GM12878 (cell line): ENCODE results near the gene TOP3A. TPM values are rescaled to one million over a fixed set of nuclear protein-coding genes. Genes with fewer than 3 reads are reported as not detected.

Experiments used
- ATAC-seq: fragments of 200-7000 bp; cut with Tn5 transposase; 3 replicates; pipeline ENCODE4 v1.9.1; 2020; ENCODE audit warnings: mild to moderate bottlenecking, moderate library complexity
- BruUV-seq: library from RNA; stranded (reverse); fragments of 400-500 nt; replicated peaks from 2 replicates; lab custom pipeline; 2021; lab: Mats Ljungman, UMichigan
- CTCF ChIA-PET: fragments of 300-600 bp; sonication (Branson Sonifier 250); formaldehyde crosslinking; extraction: SDS; loops from one replicate; lab custom pipeline; 2021; ENCODE audit warnings: inconsistent platforms; lab: Yijun Ruan, JAX
- POLR2A ChIA-PET: fragments of 350-600 bp; formaldehyde crosslinking; extraction: SDS; loops from one replicate; lab custom pipeline; 2021; ENCODE audit warnings: inconsistent platforms; lab: Charles Lee
- RAD21 ChIA-PET: fragments of 300-600 bp; sonication (Branson Sonifier 250); formaldehyde crosslinking; loops from one replicate; lab custom pipeline; 2023; ENCODE audit warnings: antibody characterized with exemption; ENCODE audit not compliant: unreplicated experiment; lab: Charles Lee
- SMC1A ChIA-PET: fragments of 300-600 bp; sonication (Branson Sonifier 250); formaldehyde crosslinking; loops from one replicate; lab custom pipeline; 2023; ENCODE audit not compliant: unreplicated experiment, uncharacterized antibody; lab: Charles Lee
- DNase-seq: peaks from one replicate; pipeline ENCODE4 v3.0.0-alpha.2; 2011; ENCODE audit warnings: low read depth, low spot score
- FAIRE-seq: peaks from 3 replicates; lab custom pipeline; 2011; peaks lifted over from hg19 to GRCh38; lab: Jason Lieb, UNC
- H2AFZ ChIP-seq: 2 replicates; pipeline ENCODE4 v1.6.0; 2011; ENCODE audit warnings: low read depth, low read length, control low read depth; ENCODE audit not compliant: control insufficient read depth
- H3K27ac ChIP-seq: 2 replicates; pipeline ENCODE4 v1.5.1; 2011; ENCODE audit warnings: control low read depth; ENCODE audit not compliant: control insufficient read depth, insufficient read depth
- H3K27me3 ChIP-seq, 2 experiments: replicated peaks in 1 of 2; 2 replicates each; pipeline versions ENCODE4 v1.6.0 to v1.6.1; 2011; ENCODE audit warnings: low read length in 1 of 2; ENCODE audit not compliant: control insufficient read depth in 2 of 2, insufficient read depth in 2 of 2
- H3K36me3 ChIP-seq, 2 experiments: 2 replicates each; pipeline ENCODE4 v1.5.1; 2011; ENCODE audit warnings: low read length in 1 of 2; ENCODE audit not compliant: control insufficient read depth in 2 of 2, insufficient read depth in 2 of 2
- H3K4me1 ChIP-seq: 2 replicates; pipeline ENCODE4 v1.6.1; 2011; ENCODE audit warnings: mild to moderate bottlenecking, low read length, moderate library complexity, mixed read lengths; ENCODE audit not compliant: control insufficient read depth, insufficient read depth
- H3K4me2 ChIP-seq: 2 replicates; pipeline ENCODE4 v1.6.0; 2011; ENCODE audit warnings: control low read depth; ENCODE audit not compliant: control insufficient read depth, insufficient read depth
- H3K4me3 ChIP-seq: fragments of 200-600 bp; sonication (generic); 2 replicates; pipeline ENCODE4 v1.5.1; 2016
- H3K79me2 ChIP-seq: 2 replicates; pipeline ENCODE4 v1.6.0; 2011; ENCODE audit warnings: low read length; ENCODE audit not compliant: control insufficient read depth, insufficient read depth
- H3K9ac ChIP-seq: 2 replicates; pipeline ENCODE4 v1.8.0; 2011; ENCODE audit warnings: low read length, control low read depth, mixed read lengths; ENCODE audit not compliant: control insufficient read depth, insufficient read depth
- H3K9me3 ChIP-seq: replicated peaks from 3 replicates; pipeline ENCODE4 v1.5.1; 2011; ENCODE audit warnings: mild to moderate bottlenecking, low read length; ENCODE audit not compliant: control insufficient read depth, insufficient read depth
- H4K20me1 ChIP-seq: 2 replicates; pipeline ENCODE4 v1.6.0; 2011; ENCODE audit not compliant: control insufficient read depth, insufficient read depth
- BMI1 ChIP-seq: fragments of 450-650 bp; IDR thresholded peaks from 2 replicates; pipeline ENCODE4 v1.6.1; 2016; ENCODE audit warnings: mild to moderate bottlenecking, moderate library complexity, borderline replicate concordance
- EGR1 ChIP-seq, 2 experiments: IDR thresholded peaks; 1 replicate in 1 of 2; 2 replicates in 1 of 2; pipeline ENCODE4 v1.6.1; 2011 to 2012; ENCODE audit warnings: low read depth in 2 of 2, low read length in 2 of 2, borderline replicate concordance in 1 of 2, mild to moderate bottlenecking in 1 of 2, moderate library complexity in 1 of 2
- GABPA ChIP-seq: IDR thresholded peaks from 2 replicates; pipeline ENCODE4 v1.6.1; 2014; ENCODE audit warnings: antibody characterized with exemption, low read depth, mild to moderate bottlenecking, inconsistent platforms
- JUNB ChIP-seq: IDR thresholded peaks from 2 replicates; pipeline ENCODE4 v1.6.1; 2016; ENCODE audit warnings: antibody characterized with exemption, mild to moderate bottlenecking
- KDM1A ChIP-seq: fragments of 200-600 bp; sonication (generic); IDR thresholded peaks from 2 replicates; pipeline ENCODE4 v1.6.1; 2016; ENCODE audit warnings: borderline replicate concordance
- SIN3A ChIP-seq: IDR thresholded peaks from 2 replicates; pipeline ENCODE4 v1.6.1; 2012; ENCODE audit warnings: low read depth, low read length, improper control_type of control experiment
- SPI1 ChIP-seq: IDR thresholded peaks from 2 replicates; pipeline ENCODE4 v1.6.1; 2011; ENCODE audit warnings: low read depth, mild to moderate bottlenecking, low read length, moderate library complexity, borderline replicate concordance; ENCODE audit not compliant: insufficient read depth
- STAT3 ChIP-seq: IDR thresholded peaks from 2 replicates; pipeline ENCODE4 v1.6.1; 2011; ENCODE audit warnings: low read depth, low read length, improper control_type of control experiment
- SUZ12 ChIP-seq: fragments of 200-600 bp; sonication (generic); IDR thresholded peaks from one replicate; pipeline ENCODE4 v1.6.1; 2018; ENCODE audit warnings: antibody characterized with exemption, mild to moderate bottlenecking; ENCODE audit not compliant: unreplicated experiment
- TCF3 ChIP-seq: IDR thresholded peaks from 2 replicates; pipeline ENCODE4 v1.6.1; 2012; ENCODE audit warnings: low read depth, mild to moderate bottlenecking, low read length, borderline replicate concordance; ENCODE audit not compliant: insufficient read depth
- WRNIP1 ChIP-seq: IDR thresholded peaks from 2 replicates; pipeline ENCODE4 v1.6.1; 2011; ENCODE audit warnings: low read depth, low read length, improper control_type of control experiment, borderline replicate concordance
- WGBS: methylation state at CpG from one replicate; pipeline ENCODE4 v1.1.6; 2016; ENCODE audit warnings: low lambda C conversion rate; ENCODE audit not compliant: insufficient replicate concordance, insufficient coverage; ENCODE audit errors: missing lambda C conversion rate; 5-methylcytosine and 5-hydroxymethylcytosine counted together
- in situ Hi-C: fragments of 300-500 bp; cut with MboI; formaldehyde crosslinking; loops from 9 replicates; pipeline ENCODE4 v1.14.3; 2018; ENCODE audit warnings: mixed read lengths
- intact Hi-C: fragments of 100-400 bp; cut with micrococcal nuclease; formaldehyde crosslinking; loops from one replicate; pipeline ENCODE4 v1.14.2; 2022; ENCODE audit not compliant: unreplicated experiment
- polyA plus RNA-seq, 11 experiments: library from polyadenylated mRNA; depleted of rRNA in 4 of 11; unstranded in 6 of 11; stranded (reverse) in 5 of 11; fragments of >200 nt; fragmentation: Nextera tagmentation in 4 of 11; fragmentation: Illumina TruSeq in 1 of 11; extraction: Ambion mirVana in 4 of 11; extraction: Trizol in 1 of 11; gene quantifications; 1 replicate in 1 of 11; 2 replicates in 10 of 11; pipeline versions ENCODE4 v1.2.1 to v1.2.3, GENCODE V29; 2011 to 2016; ENCODE audit warnings: inconsistent platforms in 2 of 11, missing spikeins in 2 of 11, low read depth in 1 of 11
- total RNA-seq, 4 experiments: library from RNA; depleted of rRNA in 3 of 4; stranded (reverse); fragments of >200 nt in 3 of 4; fragmentation: Illumina TruSeq in 1 of 4; extraction: Trizol in 1 of 4; gene quantifications; 2 replicates each; pipeline versions ENCODE4 v1.2.1 to v1.2.3, GENCODE V29; 2013 to 2021
- TF ChIP-seq, protein P1 (sequence below): IDR thresholded peaks from 2 replicates; pipeline ENCODE4 v1.6.1; 2011; ENCODE audit warnings: borderline replicate concordance, low read depth, mild to moderate bottlenecking, moderate library complexity, mixed read lengths, low read length; ENCODE audit not compliant: insufficient read depth; ENCODE audit errors: extremely low read length

The TOP3A gene
- total and polyA plus RNA-seq, 10 of the 15 experiments (the other 5 are each of a cell fraction or from before 2014, with no cell fraction given): 4.2 to 51.9 (median 31.8) TPM

DNA sequence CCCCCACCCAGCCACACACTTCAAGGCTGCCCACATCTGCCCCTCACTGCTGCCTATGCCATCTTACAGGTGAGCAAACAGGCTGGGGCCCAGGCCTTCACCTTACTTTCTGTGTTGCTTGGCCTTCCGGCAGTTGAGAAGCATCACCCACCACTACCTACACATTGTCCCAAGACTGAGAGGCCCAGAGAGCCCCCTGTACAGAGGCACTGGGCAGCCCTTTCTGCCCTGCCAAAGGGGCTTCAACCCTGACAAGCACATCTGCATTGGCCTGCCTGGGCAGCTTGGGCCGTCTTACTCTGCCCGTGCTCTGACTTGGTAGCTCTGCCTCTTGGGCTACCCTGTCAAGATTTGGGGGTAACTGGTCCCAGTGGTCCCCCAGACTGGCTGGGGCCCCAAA is 53.1 kb downstream of the TOP3A start:
- WGBS: 76% methylated on average over 3 of the region's 3 CpGs
- DNase-seq (no peak), ATAC-seq (no peak), FAIRE-seq (no peak)
- intact Hi-C loops: loop anchor here (2.0 kb wide), 2 partner anchors 35 to 53 kb away; partner anchors contain the start of genes SMCR8 and TOP3A
- Histone ChIP-seq H3K4me1 (peaks cover 21% of the 10 kb centered on the region), H3K27me3 (no peaks in the 10 kb centered on the region), H3K9ac (peak overlapping the region; percentile 79), H3K27ac (0 out of 2 replicates have a peak overlapping the region, but pooled peaks have one; percentile 82), H2AFZ (no peak overlapping the region), H3K4me2 (peak overlapping the region; percentile 95), H3K9me3 (no peaks in the 10 kb centered on the region), H3K4me3 (peak overlapping the region; percentile 91; the same call in 1 of the 2 replicates), H3K79me2 (peaks cover 14% of the 10 kb centered on the region), H3K36me3 (peaks cover 0 to 5% of the 10 kb centered on the region in 2 experiments; a peak in 3 of 4 replicates), H4K20me1 (no peaks in the 10 kb centered on the region)
- TF ChIP-seq SUZ12 (no peak), TCF3 (no peak), JUNB (no peak), GABPA (no peak), EGR1 (IDR thresholded peaks at IDR 0.05; ENCODE audit: borderline replicate concordance in 1 of 2, low read depth in 2 of 2, low read length in 2 of 2) (no peak), STAT3 (no peak), KDM1A (no peak), SPI1 (no peak), WRNIP1 (no peak), SIN3A (no peak), BMI1 (no peak)
- TF ChIP-seq, protein P1, sequence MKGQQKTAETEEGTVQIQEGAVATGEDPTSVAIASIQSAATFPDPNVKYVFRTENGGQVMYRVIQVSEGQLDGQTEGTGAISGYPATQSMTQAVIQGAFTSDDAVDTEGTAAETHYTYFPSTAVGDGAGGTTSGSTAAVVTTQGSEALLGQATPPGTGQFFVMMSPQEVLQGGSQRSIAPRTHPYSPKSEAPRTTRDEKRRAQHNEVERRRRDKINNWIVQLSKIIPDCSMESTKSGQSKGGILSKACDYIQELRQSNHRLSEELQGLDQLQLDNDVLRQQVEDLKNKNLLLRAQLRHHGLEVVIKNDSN: no peak
- ChIA-PET POLR2A (interaction anchor here (1.7 kb wide), 1 partner anchor 53 kb away, joined by 5 read pairs; the partner anchor contains the start of genes SMCR8 and TOP3A), CTCF (interaction anchor here (1.4 kb wide), 1 partner anchor 84 kb away, joined by 3 read pairs; no protein-coding TSS in a partner anchor), RAD21 (interaction anchor here (1.5 kb wide), 1 partner anchor 53 kb away, joined by 3 read pairs; the partner anchor contains the start of gene TOP3A), SMC1A (no interaction called here)
- in situ Hi-C loops: no loop called here
- no TSS peak for BruUV-seq
